Liver (tissue), 9 donors: Measurements from ENCODE around the gene DLX5. TPM values are rescaled to one million over a fixed set of nuclear protein-coding genes. Genes with fewer than 3 reads are reported as not detected.
A peak's percentile ranks its signal among the peaks of the same experiment; 100 is the strongest.

Experiments used
- DNase-seq: peaks from one replicate; pipeline ENCODE4 v3.0.0-alpha.2; 2017; ENCODE audit warnings: low spot score
- H3K27ac ChIP-seq, 2 donors: one replicate each; pipeline ENCODE4 v1.7.0; 2013; ENCODE audit warnings: inconsistent platforms in 2 of 2, low read length in 2 of 2, control low read depth in 1 of 2, low read depth in 1 of 2, mild to moderate bottlenecking in 1 of 2
- H3K27me3 ChIP-seq, 4 donors: one replicate each; pipeline versions ENCODE4 v1.6.1 to v1.7.0; 2013; ENCODE audit warnings: low read length in 3 of 4, inconsistent platforms in 1 of 4, mild to moderate bottlenecking in 1 of 4, moderate library complexity in 1 of 4; ENCODE audit not compliant: control insufficient read depth in 4 of 4, insufficient read depth in 4 of 4
- H3K36me3 ChIP-seq, 4 donors: one replicate each; pipeline versions ENCODE4 v1.6.1 to v1.7.0; 2013; ENCODE audit warnings: low read length in 3 of 4, mild to moderate bottlenecking in 3 of 4, low read depth in 1 of 4, moderate library complexity in 1 of 4; ENCODE audit not compliant: control insufficient read depth in 4 of 4, insufficient read depth in 3 of 4
- H3K4me1 ChIP-seq, 4 donors: one replicate each; pipeline versions ENCODE4 v1.6.1 to v1.7.0; 2013; ENCODE audit warnings: low read length in 3 of 4, mild to moderate bottlenecking in 3 of 4, moderate library complexity in 1 of 4; ENCODE audit not compliant: control insufficient read depth in 4 of 4, insufficient read depth in 4 of 4
- H3K4me3 ChIP-seq, 3 donors: one replicate each; pipeline versions ENCODE4 v1.6.1 to v1.7.0; 2013; ENCODE audit warnings: low read length in 3 of 3, control low read depth in 1 of 3, low read depth in 1 of 3, mild to moderate bottlenecking in 1 of 3
- H3K9ac ChIP-seq, 2 donors: one replicate each; pipeline ENCODE4 v1.7.0; 2013; ENCODE audit warnings: low read length in 2 of 2, mild to moderate bottlenecking in 2 of 2, moderate library complexity in 2 of 2, control low read depth in 1 of 2, low read depth in 1 of 2
- H3K9me3 ChIP-seq, 4 donors: one replicate each; pipeline versions ENCODE4 v1.6.1 to v1.7.0; 2013; ENCODE audit warnings: low read length in 3 of 4; ENCODE audit not compliant: control insufficient read depth in 4 of 4
- ATF3 ChIP-seq: IDR thresholded peaks from 2 replicates; pipeline ENCODE4 v1.6.1; 2016; ENCODE audit warnings: antibody characterized with exemption
- CTCF ChIP-seq: fragments of 150-350 bp; IDR thresholded peaks from 2 replicates; pipeline ENCODE4 v1.5.1; 2017; ENCODE audit warnings: improper control_type of control experiment, low read depth, low read length; ENCODE audit not compliant: missing input control
- EGR1 ChIP-seq, 2 donors: IDR thresholded peaks; 2 replicates each; pipeline ENCODE4 v1.6.1; 2016 to 2018; ENCODE audit warnings: antibody characterized with exemption in 2 of 2, low read depth in 2 of 2
- FOXA2 ChIP-seq: IDR thresholded peaks from 2 replicates; pipeline ENCODE4 v1.6.1; 2016; ENCODE audit warnings: antibody characterized with exemption
- HNF4A ChIP-seq, 2 donors: conservative IDR thresholded peaks; 2 replicates each; pipeline ENCODE4 v1.6.1; 2016; ENCODE audit warnings: antibody characterized with exemption in 2 of 2, mild to moderate bottlenecking in 2 of 2
- NR2F2 ChIP-seq: IDR thresholded peaks from 2 replicates; pipeline ENCODE4 v1.6.1; 2016; ENCODE audit warnings: antibody characterized with exemption
- RAD21 ChIP-seq, 2 donors: IDR thresholded peaks; 2 replicates each; pipeline ENCODE4 v1.6.1; 2016; ENCODE audit warnings: antibody characterized with exemption in 2 of 2, mild to moderate bottlenecking in 2 of 2
- REST ChIP-seq: IDR thresholded peaks from 2 replicates; pipeline ENCODE4 v1.6.1; 2016; ENCODE audit warnings: antibody characterized with exemption, mild to moderate bottlenecking
- RXRA ChIP-seq, 2 donors: IDR thresholded peaks; 2 replicates each; pipeline ENCODE4 v1.6.1; 2017 to 2018; ENCODE audit warnings: antibody characterized with exemption in 2 of 2, mild to moderate bottlenecking in 1 of 2
- SP1 ChIP-seq: IDR thresholded peaks from 2 replicates; pipeline ENCODE4 v1.6.1; 2018; ENCODE audit warnings: antibody characterized with exemption, mild to moderate bottlenecking
- ZBTB33 ChIP-seq: IDR thresholded peaks from 2 replicates; pipeline ENCODE4 v1.6.1; 2016; ENCODE audit warnings: antibody characterized with exemption
- WGBS: extraction: QIAGEN DNeasy Blood & Tissue Kit; methylation state at CpG from one replicate; pipeline ENCODE4 v1.1.7; 2013; 5-methylcytosine and 5-hydroxymethylcytosine counted together
- polyA plus RNA-seq, 2 donors: library from polyadenylated mRNA; stranded (reverse) in 1 of 2; unstranded in 1 of 2; fragments of 200-250 nt in 1 of 2; fragments of >200 nt in 1 of 2; fragmentation: Nextera tagmentation in 1 of 2; extraction: Ambion mirVana in 1 of 2; gene quantifications; one replicate each; pipeline versions ENCODE4 v1.2.1 to v1.2.3, GENCODE V29; 2013 to 2015
- total RNA-seq, 2 donors: library from RNA; depleted of rRNA; stranded (reverse); fragments of >200 nt; gene quantifications; one replicate each; pipeline ENCODE4 v1.2.3, GENCODE V29; 2014
- donor health status: healthy.
- donor health status: healthy.
- donor health status: healthy.
- donor health status: healthy.
- donor health status: healthy.

Gene DLX5
- total and polyA plus RNA-seq, 4 donors: not detected

- H3K36me3 ChIP-seq: no peaks in the 10 kb centered on the region
- TF ChIP-seq REST: no peak
- TF ChIP-seq RAD21 (IDR thresholded peaks at IDR 0.05): peak; percentile 99
- TF ChIP-seq HNF4A (conservative IDR thresholded peaks at IDR 0.05): peak in 1 of 2 donors; percentile 31
- peak; percentile 93 for TF ChIP-seq CTCF
- peak; percentile 31 to 33 for TF ChIP-seq RXRA (IDR thresholded peaks at IDR 0.05)
- TF ChIP-seq FOXA2: no peak
- peaks cover 0 to 12% (median 8%) of the 10 kb centered on the region in 4 donors for H3K27me3 ChIP-seq
- peak; percentile 74 for DNase-seq
- H3K9ac ChIP-seq: peak overlapping the region; percentile 2 to 19
- 6% methylated on average over 23 of the region's 23 CpGs for WGBS
- H3K27ac ChIP-seq: no peak overlapping the region
- H3K4me3 ChIP-seq: peak overlapping the region; percentile 38 to 67 (median 43)
- H3K9me3 ChIP-seq: no peaks in the 10 kb centered on the region
- peaks cover 4 to 21% (median 16%) of the 10 kb centered on the region in 4 donors for H3K4me1 ChIP-seq
Measured at GRCh38 chr7:97027427-97028234, 3.0 kb upstream of the DLX5 start.

GRCh38 chr7:97026715-97027426 lies 2.2 kb upstream of the DLX5 start:
- TF ChIP-seq ATF3 (no peak), FOXA2 (no peak), EGR1 (IDR thresholded peaks at IDR 0.05; ENCODE audit: low read depth in 2 of 2) (no peak), SP1 (no peak), REST (peak; percentile 16), HNF4A (conservative IDR thresholded peaks at IDR 0.05) (no peak), ZBTB33 (no peak), NR2F2 (no peak)
- Histone ChIP-seq H3K27ac (no peak overlapping the region), H3K4me1 (peaks cover 5 to 27% (median 19%) of the 10 kb centered on the region in 4 donors), H3K27me3 (peaks cover 0 to 16% (median 10%) of the 10 kb centered on the region in 4 donors), H3K4me3 (peak overlapping the region in 2 of 3 donors; percentile 38 to 67), H3K36me3 (no peaks in the 10 kb centered on the region), H3K9ac (no peak overlapping the region), H3K9me3 (peaks cover 0 to 3% (median 0%) of the 10 kb centered on the region in 4 donors)
- no peak for DNase-seq
- 43% methylated on average over 17 of the region's 17 CpGs for WGBS
